Measurements from ENCODE around the gene KCNK1. TPM values are rescaled to one million over a fixed set of nuclear protein-coding genes. Genes with fewer than 3 reads are reported as not detected.

The KCNK1 gene
- total RNA-seq, 1 experiment from 2014 or later, result 0.13 TPM

GRCh38 chr1:233586301-233586700, 27.6 kb upstream of the KCNK1 start:
- H3K4me3 ChIP-seq (ENCODE audit: low read depth in 2 of 2, low read length in 2 of 2), result no peak overlapping the region
- CTCF ChIA-PET, result no interaction called here
- H3K4me1 ChIP-seq (ENCODE audit: control insufficient read depth, insufficient read depth, low read length), result no peaks in the 10 kb centered on the region
- no peaks in the 10 kb centered on the region for H3K27me3 ChIP-seq (ENCODE audit: control insufficient read depth, insufficient read depth, low read length)
- H3K27ac ChIP-seq (ENCODE audit: low read length), result no peak overlapping the region
- no peaks in the 10 kb centered on the region for H3K9me3 ChIP-seq (ENCODE audit: control insufficient read depth, insufficient read depth, low read depth, low read length)
- intact Hi-C loops (cut with micrococcal nuclease; ENCODE audit: unreplicated experiment) (no loop called here), in situ Hi-C loops (cut with HindIII; ENCODE audit: low pct_unique_long_range_greater_than_20kb, low sequenced_read_pairs) (no loop called here)
- H3K36me3 ChIP-seq (ENCODE audit: control insufficient read depth, insufficient read depth, low read length), result no peaks in the 10 kb centered on the region
- TF ChIP-seq TCF7L2 (IDR thresholded peaks at IDR 0.05; ENCODE audit: low read depth, low read length), result no peak
- TF ChIP-seq REST (IDR thresholded peaks at IDR 0.05; ENCODE audit: insufficient read depth in 1 of 2, low read depth in 2 of 2, low read length in 1 of 2), result no peak
- DNase-seq (ENCODE audit: low read depth, low spot score) (no peak), ATAC-seq (no peak)
- POLR2A ChIA-PET, result no interaction called here
- no TSS peak for BruUV-seq (replicated peaks)

- Histone ChIP-seq H3K4me1 (ENCODE audit: control insufficient read depth, insufficient read depth, low read length) (no peaks in the 10 kb centered on the region), H3K36me3 (ENCODE audit: control insufficient read depth, insufficient read depth, low read length) (no peaks in the 10 kb centered on the region), H3K4me3 (ENCODE audit: low read depth in 2 of 2, low read length in 2 of 2) (no peak overlapping the region), H3K9me3 (ENCODE audit: control insufficient read depth, insufficient read depth, low read depth, low read length) (no peaks in the 10 kb centered on the region), H3K27ac (ENCODE audit: low read length) (no peak overlapping the region), H3K27me3 (ENCODE audit: control insufficient read depth, insufficient read depth, low read length) (no peaks in the 10 kb centered on the region)
- TF ChIP-seq POLR2AphosphoS5 (IDR thresholded peaks at IDR 0.05; ENCODE audit: low read depth, low read length), result no peak
- no peak for TF ChIP-seq REST (IDR thresholded peaks at IDR 0.05; ENCODE audit: insufficient read depth in 1 of 2, low read depth in 2 of 2, low read length in 1 of 2)
- TF ChIP-seq CTCF (IDR thresholded peaks at IDR 0.05), result no peak
- no peak for TF ChIP-seq SIN3A (IDR thresholded peaks at IDR 0.05; ENCODE audit: borderline replicate concordance, insufficient read depth, low read depth, low read length)
- no peak for TF ChIP-seq TCF7L2 (IDR thresholded peaks at IDR 0.05; ENCODE audit: low read depth, low read length)
- ATAC-seq (no peak), DNase-seq (ENCODE audit: low read depth, low spot score) (no peak)
- intact Hi-C loops (cut with micrococcal nuclease; ENCODE audit: unreplicated experiment), result no loop called here
- ChIA-PET POLR2A (no interaction called here), CTCF (no interaction called here)
- BruUV-seq (replicated peaks), result no TSS peak
- in situ Hi-C loops (cut with HindIII; ENCODE audit: low pct_unique_long_range_greater_than_20kb, low sequenced_read_pairs), result no loop called here
Measured at GRCh38 chr1:233587196-233587595, 26.7 kb upstream of the KCNK1 start.

Data from Panc1 (cell line).